ENCODE data around the gene PTTG1. TPM values are rescaled to one million over a fixed set of nuclear protein-coding genes. Genes with fewer than 3 reads are reported as not detected.

PTTG1 gene
- total RNA-seq, 1 donor from 2014 or later = 425 TPM

DNA sequence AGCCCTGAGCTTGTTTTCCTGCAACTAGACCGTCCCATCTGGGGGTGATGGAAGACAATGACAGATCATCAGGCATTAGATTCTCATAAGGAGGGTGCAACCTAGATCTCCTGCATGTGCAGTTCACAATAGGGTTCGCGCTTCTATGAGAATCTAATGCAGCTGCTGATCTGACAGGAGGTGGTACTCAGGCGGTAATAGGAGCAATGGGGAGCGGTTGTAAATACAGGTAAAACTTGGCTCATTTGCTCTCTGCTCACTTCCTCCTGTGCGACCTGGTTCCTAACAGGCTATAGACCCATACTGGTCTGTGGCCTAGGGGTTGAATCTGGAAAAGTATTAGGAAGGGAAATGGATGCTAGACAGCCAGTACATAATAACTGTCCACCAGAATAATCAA, 39.7 kb downstream of the PTTG1 start:
- Histone ChIP-seq H3K9me3 (ENCODE audit: low read depth) (no peaks in the 10 kb centered on the region), H3F3A (ENCODE audit: low read depth) (no peaks in the 10 kb centered on the region), H3K27ac (no peak overlapping the region), H3K27me3 (no peaks in the 10 kb centered on the region), H3K4me3 (no peak overlapping the region), H3K4me2 (no peak overlapping the region), H3K79me2 (ENCODE audit: low read depth) (no peaks in the 10 kb centered on the region), H3K4me1 (no peaks in the 10 kb centered on the region), H3K36me3 (no peaks in the 10 kb centered on the region), H4K20me1 (ENCODE audit: low read depth) (no peaks in the 10 kb centered on the region), H2AFZ (replicated peaks) (no peak overlapping the region), H3K9ac (no peak overlapping the region)
- TF ChIP-seq EZH2 (IDR thresholded peaks at IDR 0.05) = no peak
- TF ChIP-seq, protein P1, sequence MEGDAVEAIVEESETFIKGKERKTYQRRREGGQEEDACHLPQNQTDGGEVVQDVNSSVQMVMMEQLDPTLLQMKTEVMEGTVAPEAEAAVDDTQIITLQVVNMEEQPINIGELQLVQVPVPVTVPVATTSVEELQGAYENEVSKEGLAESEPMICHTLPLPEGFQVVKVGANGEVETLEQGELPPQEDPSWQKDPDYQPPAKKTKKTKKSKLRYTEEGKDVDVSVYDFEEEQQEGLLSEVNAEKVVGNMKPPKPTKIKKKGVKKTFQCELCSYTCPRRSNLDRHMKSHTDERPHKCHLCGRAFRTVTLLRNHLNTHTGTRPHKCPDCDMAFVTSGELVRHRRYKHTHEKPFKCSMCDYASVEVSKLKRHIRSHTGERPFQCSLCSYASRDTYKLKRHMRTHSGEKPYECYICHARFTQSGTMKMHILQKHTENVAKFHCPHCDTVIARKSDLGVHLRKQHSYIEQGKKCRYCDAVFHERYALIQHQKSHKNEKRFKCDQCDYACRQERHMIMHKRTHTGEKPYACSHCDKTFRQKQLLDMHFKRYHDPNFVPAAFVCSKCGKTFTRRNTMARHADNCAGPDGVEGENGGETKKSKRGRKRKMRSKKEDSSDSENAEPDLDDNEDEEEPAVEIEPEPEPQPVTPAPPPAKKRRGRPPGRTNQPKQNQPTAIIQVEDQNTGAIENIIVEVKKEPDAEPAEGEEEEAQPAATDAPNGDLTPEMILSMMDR (IDR thresholded peaks at IDR 0.05) = no peak
- no peak for TF ChIP-seq EZH2phosphoT487 (IDR thresholded peaks at IDR 0.05)
- Mint-ChIP-seq H3K9me3 (peaks cover 8% of the 10 kb centered on the region), H3K4me1 (peaks cover 2% of the 10 kb centered on the region), H3K36me3 (no peaks in the 10 kb centered on the region), H3K27ac (no peak overlapping the region), H3K4me3 (no peak overlapping the region), H3K27me3 (ENCODE audit: insufficient read depth, low read depth) (no peaks in the 10 kb centered on the region)
- no peak for DNase-seq (ENCODE audit: low spot score)

DNA sequence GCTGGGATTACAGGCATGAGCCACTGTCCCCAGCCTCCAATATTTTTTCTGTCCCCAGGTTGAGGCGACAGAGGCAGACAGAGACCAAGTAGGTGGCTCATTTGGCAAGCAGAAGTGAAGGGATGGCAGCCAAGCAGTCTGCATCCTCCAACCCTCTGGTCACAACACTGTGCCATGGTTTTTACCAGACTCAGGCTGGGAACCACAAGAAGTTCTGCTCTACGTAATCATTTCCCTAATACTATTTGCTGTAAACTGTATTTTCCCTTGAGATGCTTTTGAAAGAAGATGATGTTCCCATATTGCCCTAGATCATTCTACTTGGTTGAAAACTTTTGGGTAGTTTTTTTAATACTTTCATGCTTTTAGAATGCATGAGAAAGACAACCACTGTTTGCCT, 40.5 kb downstream of the PTTG1 start:
- Histone ChIP-seq H3K79me2 (ENCODE audit: low read depth) (no peaks in the 10 kb centered on the region), H3F3A (ENCODE audit: low read depth) (no peaks in the 10 kb centered on the region), H2AFZ (replicated peaks) (no peak overlapping the region), H3K4me3 (no peak overlapping the region), H3K4me2 (no peak overlapping the region), H3K9me3 (ENCODE audit: low read depth) (no peaks in the 10 kb centered on the region), H4K20me1 (ENCODE audit: low read depth) (no peaks in the 10 kb centered on the region), H3K27me3 (no peaks in the 10 kb centered on the region), H3K27ac (no peak overlapping the region), H3K9ac (no peak overlapping the region), H3K36me3 (no peaks in the 10 kb centered on the region), H3K4me1 (no peaks in the 10 kb centered on the region)
- H3K36me3 Mint-ChIP-seq = no peaks in the 10 kb centered on the region
- H3K4me1 Mint-ChIP-seq = peaks cover 4% of the 10 kb centered on the region
- no peak overlapping the region for H3K27ac Mint-ChIP-seq
- TF ChIP-seq EZH2 (IDR thresholded peaks at IDR 0.05) = no peak
- no peak for TF ChIP-seq EZH2phosphoT487 (IDR thresholded peaks at IDR 0.05)
- TF ChIP-seq, protein P1 (IDR thresholded peaks at IDR 0.05) = no peak
- peaks cover 8% of the 10 kb centered on the region for H3K9me3 Mint-ChIP-seq
- no peak overlapping the region for H3K4me3 Mint-ChIP-seq
- no peaks in the 10 kb centered on the region for H3K27me3 Mint-ChIP-seq (ENCODE audit: insufficient read depth, low read depth)
- DNase-seq (ENCODE audit: low spot score) = no peak

DNA sequence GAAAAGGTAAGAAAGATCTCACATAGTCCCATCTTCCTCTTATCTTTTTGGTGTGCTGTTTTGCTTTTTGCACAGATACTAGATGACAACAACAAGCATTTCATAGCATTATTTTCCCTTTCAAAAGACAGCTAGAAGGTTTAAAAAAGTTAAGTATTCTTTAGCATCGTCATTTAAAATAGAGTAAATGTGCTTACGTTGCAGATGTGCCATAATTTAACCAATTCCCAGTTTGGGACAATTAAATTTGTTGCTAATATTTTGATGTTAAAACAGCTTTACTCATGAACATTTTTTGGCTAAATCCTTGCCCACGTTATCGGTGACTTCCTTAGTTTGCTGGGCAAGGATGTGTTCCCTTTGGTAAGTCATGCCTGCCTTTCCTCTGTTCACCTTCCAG, 41.6 kb downstream of the PTTG1 start:
- H3K4me3 Mint-ChIP-seq = no peak overlapping the region
- DNase-seq (ENCODE audit: low spot score) = no peak
- Histone ChIP-seq H3K27ac (no peak overlapping the region), H3K4me1 (no peaks in the 10 kb centered on the region), H3K9me3 (ENCODE audit: low read depth) (no peaks in the 10 kb centered on the region), H3K4me3 (no peak overlapping the region), H3K4me2 (no peak overlapping the region), H2AFZ (replicated peaks) (no peak overlapping the region), H3K79me2 (ENCODE audit: low read depth) (no peaks in the 10 kb centered on the region), H3K9ac (no peak overlapping the region), H3K27me3 (no peaks in the 10 kb centered on the region), H3F3A (ENCODE audit: low read depth) (no peaks in the 10 kb centered on the region), H4K20me1 (ENCODE audit: low read depth) (no peaks in the 10 kb centered on the region), H3K36me3 (no peaks in the 10 kb centered on the region)
- peaks cover 6% of the 10 kb centered on the region for H3K4me1 Mint-ChIP-seq
- peaks cover 8% of the 10 kb centered on the region for H3K9me3 Mint-ChIP-seq
- TF ChIP-seq EZH2 (IDR thresholded peaks at IDR 0.05) = no peak
- TF ChIP-seq, protein P1 (IDR thresholded peaks at IDR 0.05) = no peak
- TF ChIP-seq EZH2phosphoT487 (IDR thresholded peaks at IDR 0.05) = no peak
- H3K27me3 Mint-ChIP-seq (ENCODE audit: insufficient read depth, low read depth) = no peaks in the 10 kb centered on the region
- H3K27ac Mint-ChIP-seq = no peak overlapping the region
- no peaks in the 10 kb centered on the region for H3K36me3 Mint-ChIP-seq

Measured in neural progenitor cell (in vitro differentiated cells).